Activated CD8-positive, alpha-beta memory T cell treated with anti-CD3 and anti-CD28 coated beads, Interleukin-2, amount 50 U/mL, for 1 hour (primary cell): Measurements from ENCODE around the gene HEG1.

ENCODE experiments used
- DNase-seq: peaks from one replicate; pipeline ENCODE4 v3.0.0-alpha.2; 2020; ENCODE audit errors: extremely low read depth

HEG1 gene

DNA sequence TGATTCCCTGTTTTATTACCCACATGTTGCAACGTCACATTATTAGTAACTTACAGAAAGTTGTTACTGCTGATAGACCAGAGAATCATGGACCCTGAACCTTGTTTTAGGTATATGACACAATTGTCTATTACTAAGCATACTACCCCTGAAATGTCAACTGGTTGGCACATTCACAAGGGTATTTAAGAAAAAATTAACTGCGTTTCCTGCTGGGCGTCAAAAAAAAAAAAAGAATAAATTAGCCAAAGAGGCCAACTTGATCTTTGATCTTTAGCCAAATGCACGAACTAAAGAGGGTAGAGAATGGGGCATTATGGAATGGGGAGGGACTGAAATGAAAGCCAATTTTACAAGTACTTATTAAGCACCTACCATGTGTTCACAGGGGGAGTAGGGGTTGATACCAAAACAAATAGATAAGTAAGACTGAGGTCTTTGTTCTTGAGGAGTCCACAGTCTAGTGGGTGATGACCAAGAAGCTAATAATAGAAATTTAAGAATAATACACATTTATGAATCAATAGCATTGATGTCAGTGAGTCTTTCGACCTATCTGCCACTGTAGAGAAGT lies 103.4 kb downstream of the HEG1 start:
- DNase-seq = no peak

DNA sequence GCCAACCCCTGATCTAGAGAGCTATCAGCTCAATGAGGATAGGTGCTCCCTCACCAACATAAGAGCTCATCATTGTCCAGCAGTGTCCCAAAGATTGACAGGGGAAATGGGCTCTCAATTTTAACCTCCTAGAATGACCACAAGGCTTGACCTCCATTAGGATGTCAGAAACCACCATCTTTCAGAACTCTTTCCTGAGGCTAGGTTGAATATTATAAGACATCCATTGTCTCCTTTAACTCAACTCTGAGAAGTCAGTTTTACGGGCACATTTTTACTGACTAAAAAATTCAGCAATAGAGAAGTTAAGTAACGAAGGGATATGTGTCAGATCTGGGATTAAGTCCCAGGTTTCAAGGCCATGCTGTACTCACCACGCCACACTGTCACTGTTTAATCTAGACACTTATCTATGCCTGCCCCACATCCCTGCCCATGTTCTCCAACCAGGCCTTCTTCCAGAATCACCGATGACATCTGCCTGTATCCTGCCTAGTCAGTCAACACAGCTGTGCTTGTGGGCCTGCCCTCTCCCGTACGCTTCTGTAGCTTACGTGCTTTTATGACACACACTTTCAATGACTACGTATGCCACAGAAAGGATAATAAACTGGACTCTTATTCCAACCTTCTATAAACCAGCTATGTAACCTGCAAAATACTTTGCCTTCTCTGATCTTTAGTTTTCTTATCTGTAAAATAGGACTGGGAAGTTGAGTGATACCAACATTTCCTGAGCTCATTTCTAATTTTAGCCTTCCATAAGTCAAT lies 104.1 kb downstream of the HEG1 start:
- DNase-seq = no peak

DNA sequence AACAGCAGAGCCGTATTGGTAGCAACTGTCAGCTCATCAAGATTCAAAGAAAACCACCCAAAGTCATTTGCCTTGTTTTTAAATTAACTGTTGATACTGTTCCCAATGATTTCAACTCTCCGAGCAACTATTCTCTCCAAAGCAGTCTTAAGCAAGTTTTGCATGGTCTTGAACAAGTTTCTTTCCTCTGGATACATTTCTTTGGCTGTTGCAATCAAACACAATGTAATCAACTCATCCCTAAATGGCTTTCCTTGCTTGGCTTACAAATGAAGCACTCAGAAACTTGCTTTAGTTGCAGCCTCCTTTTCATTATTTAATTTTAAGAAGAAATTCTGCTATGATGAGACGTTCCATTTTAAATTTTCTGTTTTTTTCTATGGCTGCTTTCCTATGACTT lies 105.8 kb downstream of the HEG1 start:
- DNase-seq = no peak

DNA sequence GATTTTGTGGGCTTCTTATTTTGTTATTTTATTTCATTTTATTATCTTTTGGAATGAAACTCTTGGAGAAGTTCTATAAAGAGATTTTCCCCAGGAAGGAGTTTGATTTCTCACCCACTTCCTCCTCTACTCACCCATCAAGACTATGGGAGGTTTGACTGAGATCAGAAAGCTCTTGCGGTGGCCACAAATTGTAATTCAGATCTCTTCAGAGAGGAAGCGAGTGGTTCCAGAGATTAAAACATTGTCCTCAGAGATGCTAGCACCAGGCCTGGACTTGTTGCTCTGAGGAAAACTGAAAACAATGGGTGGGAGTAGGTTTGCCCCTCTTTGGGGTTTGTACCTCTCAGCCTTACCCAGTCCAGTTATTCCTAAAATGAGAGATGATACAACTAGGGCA lies 113.2 kb downstream of the HEG1 start:
- DNase-seq = no peak

DNA sequence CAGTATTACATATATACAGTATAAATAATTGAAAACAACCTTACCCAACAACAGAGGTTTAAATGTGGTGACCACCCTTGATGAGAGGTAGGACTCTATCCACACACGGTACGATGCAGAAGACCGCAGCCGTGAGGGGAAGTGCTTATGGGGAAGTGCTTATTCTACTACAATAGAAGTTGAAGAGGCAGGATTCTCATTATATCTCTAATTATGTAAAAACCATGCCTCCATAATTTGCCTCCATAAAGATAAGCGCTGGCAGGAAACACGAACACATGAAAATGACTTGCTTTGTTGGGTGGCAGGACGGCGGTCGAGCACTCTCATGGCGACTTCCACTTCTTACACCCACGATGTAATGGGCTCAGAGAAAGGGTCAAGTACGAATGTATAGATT lies 114.0 kb downstream of the HEG1 start:
- no peak for DNase-seq

DNA sequence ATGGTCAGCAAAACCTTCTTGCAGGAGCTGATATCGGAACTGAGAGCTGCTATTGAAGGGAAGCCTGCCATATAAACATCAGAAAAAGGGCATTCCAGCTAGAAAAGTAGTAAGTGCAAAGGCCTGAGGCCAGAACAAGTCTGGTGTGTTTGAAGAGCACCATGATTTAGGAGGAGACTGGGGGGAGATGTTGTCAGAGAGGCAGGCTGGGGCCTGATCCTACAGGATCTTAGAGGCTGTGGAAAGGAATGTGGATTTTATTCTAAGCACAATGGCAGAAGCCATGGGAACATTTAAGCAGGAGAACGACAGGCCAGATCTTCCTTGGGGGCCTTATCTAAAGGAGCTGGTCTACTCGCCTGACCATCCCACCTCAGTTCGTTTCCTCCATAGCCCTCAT lies 116.1 kb downstream of the HEG1 start:
- DNase-seq = no peak

DNA sequence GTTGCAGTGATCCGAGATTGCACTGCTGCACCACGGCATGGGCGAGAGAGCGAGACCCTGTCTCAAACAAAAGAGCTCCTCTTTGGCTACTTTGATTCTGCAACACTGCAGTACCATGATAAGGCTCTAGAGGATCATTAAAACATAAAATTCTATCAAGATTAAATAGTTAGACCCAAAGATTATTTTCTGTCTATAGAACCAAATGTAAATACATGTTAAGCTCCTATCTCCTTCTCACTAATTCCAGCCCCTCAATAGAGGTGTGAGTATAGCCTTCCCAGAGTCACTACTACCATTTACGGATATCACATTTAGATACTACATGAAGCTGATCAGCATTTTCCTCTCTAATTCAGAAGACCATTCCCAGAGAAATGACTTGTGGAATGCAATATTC lies 116.9 kb downstream of the HEG1 start:
- DNase-seq = no peak

DNA sequence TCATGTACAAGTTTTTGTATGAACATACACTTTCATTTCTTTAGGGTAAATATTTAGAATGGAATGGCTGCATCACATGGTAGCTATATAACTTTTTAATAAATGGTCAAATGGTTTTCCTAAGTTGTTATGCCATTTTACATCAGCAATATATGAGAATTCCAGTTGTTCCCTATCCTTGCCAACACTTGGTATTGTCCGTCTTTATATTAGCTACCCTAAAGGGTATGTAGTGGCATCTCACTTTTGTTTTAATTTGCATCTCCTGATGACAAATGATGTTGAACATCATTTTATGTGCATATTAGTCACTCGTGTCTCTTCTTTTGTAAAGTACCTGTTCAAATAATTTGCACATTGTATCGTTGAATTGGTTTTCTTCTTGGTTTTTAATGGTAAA lies 118.7 kb downstream of the HEG1 start:
- DNase-seq = no peak

DNA sequence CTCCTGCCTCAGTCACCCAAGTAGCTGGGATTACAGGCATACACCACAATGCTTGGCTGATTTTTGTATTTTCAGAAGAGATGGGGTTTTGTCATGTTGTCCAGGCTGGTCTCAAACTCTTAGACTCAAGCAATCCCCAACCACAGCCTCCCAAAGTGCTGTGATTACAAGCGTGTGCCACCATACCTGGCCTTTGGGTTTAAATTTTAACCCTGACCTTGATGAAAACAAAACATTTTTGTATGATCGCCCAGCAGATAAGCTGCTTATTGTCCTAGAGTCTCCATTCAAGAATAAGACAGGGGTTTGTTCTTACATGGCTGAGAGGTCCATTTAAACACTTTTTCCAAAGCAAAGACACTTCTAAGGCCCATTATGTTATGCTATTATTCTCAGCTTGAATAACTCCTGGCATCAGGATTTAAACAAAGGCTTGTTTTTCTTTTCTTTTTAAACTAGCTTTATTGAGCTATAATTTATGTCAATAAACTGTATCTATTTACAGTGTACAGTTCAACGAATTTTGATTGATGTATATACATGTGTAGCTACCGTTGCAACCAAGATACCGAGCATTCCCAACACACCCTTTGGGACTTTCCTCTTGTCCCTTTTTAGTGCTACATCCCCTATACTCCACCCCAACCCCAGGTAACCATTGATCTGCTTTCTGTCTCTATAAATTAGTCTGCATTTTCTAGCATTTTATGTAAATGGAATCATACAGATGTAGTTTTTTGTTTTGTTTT lies 119.8 kb downstream of the HEG1 start:
- DNase-seq = no peak

DNA sequence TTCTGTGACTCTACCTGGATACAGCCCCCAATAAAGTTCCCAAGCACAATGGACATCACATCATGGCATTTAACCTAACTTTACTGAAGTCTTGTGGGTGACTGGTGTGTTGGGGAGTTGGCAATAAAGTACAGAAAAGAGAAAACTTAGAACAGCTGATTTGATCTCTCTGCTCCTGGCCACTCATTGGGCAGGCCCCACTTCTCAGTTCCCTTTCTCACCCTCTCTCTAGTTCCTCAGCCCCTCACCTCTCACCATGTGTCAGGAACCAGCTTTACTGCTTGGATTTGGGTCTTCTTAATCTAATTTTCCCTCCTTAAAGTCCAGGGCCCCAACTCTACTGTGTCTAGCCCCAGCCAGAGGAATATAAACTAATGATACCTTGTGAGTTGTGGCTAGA lies 120.5 kb downstream of the HEG1 start:
- DNase-seq = no peak

DNA sequence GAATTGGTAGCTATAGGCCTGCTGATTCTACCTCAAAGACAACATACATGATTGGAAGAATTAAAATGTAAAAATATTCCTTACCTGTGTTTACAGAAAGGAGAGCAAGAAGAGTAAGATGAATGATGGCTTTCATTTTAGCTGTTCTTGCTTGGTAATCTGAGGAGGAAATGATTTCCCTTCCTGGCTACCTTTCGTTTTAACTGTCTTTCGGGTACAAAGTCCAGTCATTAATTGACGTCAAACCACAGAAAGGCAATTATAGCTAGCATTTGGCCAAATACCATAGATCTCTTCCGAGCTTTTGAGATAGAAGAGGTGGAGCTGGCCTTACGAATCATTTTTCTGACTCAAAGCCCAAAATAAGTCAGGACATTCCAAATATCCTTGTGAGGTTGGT lies 121.2 kb downstream of the HEG1 start, which contains the start of gene MUC13:
Gene MUC13, minus strand, starts transcription at position 175 of the 400 bp plus-strand sequence. Its CDS starts 39 bp downstream, at position 136.
- no peak for DNase-seq

DNA sequence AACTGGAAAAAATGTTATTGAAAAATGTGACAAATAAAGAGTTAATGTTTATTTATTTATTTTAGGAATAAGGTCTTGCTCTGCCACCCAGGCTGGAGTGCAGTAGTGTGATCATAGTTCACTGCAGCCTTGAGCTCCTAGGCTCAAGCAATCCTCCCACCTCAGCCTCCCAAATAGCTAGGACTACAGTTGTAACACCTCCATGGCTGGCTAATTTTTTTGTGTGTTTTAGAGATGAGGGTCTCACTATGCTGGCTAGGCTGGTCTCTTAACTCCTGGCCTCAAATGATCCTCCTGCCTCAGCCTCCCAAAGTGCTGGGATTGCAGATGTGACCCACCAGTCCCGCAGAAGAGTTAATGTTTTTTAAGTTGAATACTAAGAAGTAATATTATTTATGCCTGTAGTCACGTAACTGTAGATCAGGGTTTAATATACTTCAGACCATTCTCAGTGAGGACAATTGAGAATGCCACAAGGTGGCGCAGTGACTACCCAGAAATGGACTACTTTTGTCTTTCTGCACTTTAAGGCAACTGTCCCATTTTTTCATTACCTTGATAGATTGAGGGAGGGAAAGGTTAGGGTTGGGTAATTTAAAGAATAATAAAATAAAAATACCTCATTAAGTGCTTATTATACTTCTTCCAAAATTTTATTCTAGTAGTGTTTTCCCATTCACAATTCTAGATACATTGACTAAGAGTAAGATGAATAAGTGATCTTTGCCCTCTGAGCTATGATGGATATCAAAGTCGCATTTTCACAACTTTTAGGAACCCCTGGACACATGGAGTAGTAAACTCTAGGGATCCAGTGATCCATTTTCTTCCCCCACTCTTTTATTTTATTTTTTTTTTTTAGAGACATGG lies 127.2 kb downstream of the HEG1 start:
- DNase-seq = no peak

DNA sequence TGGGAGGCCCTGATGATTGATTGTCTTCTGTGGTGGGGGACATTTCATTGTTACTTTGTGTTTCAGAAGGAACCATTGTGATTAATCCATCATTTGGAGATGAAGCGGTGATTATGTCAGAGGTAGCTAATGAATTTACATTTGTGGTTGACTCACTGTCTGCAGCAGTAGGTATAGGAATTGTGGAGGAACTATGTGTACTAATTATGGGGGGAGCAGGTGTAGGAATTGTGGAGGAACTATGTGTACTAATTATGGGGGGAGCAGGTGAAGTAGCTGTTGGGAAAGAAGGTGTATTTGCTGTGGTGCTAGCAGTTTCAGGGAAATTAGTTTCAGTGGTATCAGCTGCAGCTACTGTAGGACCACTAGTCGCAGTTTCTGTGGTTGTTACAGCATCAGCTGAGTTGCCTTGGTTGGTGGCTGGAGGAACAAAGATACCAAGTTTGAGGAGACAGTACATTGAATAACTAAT lies 128.2 kb downstream of the HEG1 start:
- no peak for DNase-seq

DNA sequence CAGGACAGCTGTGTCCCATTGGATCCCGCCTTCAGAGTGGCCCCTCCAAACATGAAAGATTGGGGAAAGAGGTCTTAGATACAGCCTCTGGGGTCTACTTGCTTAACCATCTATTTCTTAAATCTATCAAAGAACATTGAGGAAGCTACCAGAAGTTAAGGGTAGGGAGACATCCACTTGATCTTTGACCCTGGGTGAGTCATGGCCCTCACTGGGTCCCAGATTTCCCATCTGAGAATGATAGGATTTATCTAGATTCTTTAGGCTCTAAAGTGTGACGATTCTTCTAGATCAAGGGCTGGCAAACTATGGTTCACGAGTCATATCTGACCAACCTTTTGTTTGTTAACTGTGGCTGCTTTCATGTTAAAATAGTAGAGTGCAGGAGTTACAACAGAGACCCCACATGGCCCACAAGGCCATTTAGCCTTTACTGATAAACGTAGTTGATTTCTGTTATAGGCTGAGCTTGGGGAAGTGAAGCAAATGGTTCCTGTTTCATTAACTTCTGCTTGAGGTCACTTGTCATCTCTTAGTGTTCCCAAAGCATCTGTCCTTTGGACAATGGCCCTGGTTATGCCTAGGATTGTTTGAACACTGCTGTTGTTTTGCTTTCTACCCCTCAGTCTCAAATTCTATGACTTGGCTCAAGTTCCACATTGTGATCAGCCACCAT lies 129.2 kb downstream of the HEG1 start:
- no peak for DNase-seq

DNA sequence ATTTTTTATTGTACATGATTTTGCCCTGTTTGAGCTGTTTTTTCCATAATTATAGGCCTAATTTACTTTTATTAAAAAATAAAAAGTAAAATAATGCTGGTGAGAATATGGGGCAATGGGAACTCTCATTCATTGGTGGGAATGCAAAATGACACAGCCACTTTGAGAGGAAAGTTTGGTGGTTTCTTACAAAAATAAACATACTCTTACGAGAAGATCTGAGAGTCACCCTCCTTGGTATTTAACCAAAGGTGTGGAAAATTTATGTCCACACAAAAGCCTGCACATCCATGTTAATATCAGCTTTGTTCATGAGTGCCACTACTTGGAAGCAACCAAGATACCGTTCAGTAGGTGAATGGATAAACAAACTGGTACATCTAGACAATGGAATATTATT lies 131.1 kb downstream of the HEG1 start:
- DNase-seq = no peak

DNA sequence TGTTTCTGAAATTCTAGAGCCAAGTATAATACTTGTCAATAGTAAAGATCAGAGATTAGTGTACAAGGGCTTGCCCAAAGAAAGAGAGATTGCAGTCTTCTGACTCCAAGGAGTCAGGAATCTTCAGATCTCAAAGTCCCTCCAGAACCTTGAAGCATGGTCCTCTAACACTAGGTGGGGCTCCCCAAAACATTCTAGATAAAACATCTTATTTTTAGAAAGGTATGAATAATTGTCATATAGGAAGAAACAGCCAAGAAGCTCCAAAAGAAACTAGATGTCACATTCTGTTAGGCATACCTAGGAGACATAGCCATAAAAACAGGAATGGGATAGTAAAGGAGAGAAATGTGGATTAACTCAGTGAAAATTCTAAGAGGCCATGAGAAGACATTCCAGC lies 132.0 kb downstream of the HEG1 start:
- DNase-seq = no peak

DNA sequence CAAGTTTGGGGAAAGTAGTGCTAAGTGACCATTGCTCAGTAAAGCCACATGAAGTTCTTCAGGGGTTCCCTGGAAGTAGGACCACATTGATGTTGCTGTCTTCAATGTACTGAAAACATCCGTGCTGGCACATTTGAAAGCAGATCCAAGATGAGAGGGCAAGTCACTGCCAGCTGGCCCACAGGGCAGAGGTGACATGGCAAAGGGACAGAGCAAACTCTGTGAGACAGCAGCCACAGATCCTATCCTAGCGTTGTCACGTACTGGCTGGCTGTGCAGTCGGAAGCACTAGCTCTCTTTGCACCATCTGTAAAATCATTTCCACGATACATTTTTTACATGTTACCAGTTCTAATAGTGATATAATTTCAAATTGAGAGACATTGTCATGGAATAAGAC lies 135.1 kb downstream of the HEG1 start:
- DNase-seq = no peak

DNA sequence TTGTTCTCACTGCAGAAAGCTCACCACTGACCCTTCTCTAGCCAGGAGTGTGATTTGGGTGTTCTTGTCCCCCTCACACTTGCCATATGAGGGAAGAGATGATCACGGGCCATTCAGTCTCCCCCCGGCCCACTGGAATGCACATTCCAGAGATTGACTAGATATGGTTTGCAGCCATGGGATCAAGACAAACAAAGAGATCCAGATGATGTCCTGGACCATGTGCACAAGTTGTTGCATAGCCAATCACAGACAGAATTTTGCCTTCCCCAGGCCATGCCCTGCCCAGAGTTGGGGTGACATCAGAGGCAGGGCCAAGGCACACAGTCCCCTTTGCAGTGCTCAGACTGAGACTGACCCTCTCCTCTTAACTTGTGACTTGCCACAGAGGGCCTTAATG lies 136.0 kb downstream of the HEG1 start:
- no peak for DNase-seq

DNA sequence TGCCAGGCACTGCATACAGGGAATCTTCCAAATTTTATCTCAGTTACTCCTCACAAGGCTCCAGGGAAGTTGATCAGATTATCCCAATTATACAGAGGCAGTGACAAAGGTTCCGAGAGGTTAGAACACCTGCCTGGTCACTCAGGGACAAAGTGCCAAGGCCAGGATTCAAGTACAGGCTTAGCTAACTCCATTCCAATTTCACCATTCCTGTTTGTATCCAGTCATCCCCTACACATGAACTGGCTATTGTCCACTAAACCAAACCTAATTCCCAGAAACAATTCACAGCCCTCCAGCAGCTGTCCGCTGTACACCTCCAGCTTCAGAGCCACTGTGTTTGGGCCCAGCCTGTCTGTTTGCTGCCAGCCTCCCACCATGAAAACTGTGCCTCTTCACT lies 137.3 kb downstream of the HEG1 start:
- no peak for DNase-seq

DNA sequence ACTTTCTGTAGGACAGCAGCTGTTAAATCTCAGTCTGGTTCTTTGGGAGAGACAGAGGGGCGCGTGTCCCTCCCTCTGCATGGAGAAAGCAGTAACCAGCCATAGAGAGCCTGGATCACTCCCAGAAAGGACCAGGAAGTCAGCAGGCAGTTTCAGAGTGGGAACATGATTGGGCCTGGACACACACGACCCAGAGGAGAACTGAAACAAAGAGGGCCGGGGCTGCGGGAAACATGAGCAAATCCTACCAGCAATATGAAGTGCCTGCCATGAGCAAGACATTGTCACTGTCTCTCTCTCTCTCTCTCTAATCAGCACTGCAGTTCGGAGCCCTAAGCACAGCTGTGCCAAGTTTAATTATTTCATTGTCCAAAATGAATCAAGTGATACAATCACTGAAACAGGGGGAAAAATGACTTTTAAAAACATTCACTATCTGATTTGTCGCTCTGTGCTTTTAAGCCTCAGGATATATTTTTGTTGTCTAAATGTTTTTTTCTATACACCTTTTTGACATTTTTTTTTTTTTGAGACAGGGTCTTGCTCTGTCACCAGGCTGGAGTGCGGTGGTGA lies 138.9 kb downstream of the HEG1 start:
- DNase-seq = no peak
